Adipose tissue (tissue), 3 donors: ENCODE measurements around the gene OR2AJ1. TPM values are rescaled to one million over a fixed set of nuclear protein-coding genes. Genes with fewer than 3 reads are reported as not detected.
"Not testable (repeated sequence)": the region's sequence is repeated elsewhere in the genome, so short reads cannot be mapped to it uniquely, and the experiment has no call there.

Experiments
- H3K27ac ChIP-seq: one replicate; pipeline ENCODE4 v1.5.1; 2013; ENCODE audit warnings: low read depth, low read length
- WGBS, 3 donors: extraction: QIAGEN DNeasy Blood & Tissue Kit; methylation state at CpG; one replicate each; pipeline ENCODE4 v1.1.7; 2013; 5-methylcytosine and 5-hydroxymethylcytosine counted together
- polyA plus RNA-seq, 3 donors: library from polyadenylated mRNA; stranded (reverse); fragments of 200-250 nt; gene quantifications; one replicate each; pipeline ENCODE4 v1.2.3, GENCODE V29; 2013
- donor health status: healthy with polysubstance abuse.
- donor health status: Bipolar disorder and iron deficiency.
- donor health status: healthy.

Gene OR2AJ1, protein sequence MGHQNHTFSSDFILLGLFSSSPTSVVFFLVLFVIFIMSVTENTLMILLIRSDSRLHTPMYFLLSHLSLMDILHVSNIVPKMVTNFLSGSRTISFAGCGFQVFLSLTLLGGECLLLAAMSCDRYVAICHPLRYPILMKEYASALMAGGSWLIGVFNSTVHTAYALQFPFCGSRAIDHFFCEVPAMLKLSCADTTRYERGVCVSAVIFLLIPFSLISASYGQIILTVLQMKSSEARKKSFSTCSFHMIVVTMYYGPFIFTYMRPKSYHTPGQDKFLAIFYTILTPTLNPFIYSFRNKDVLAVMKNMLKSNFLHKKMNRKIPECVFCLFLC
- polyA plus RNA-seq = not detected

DNA sequence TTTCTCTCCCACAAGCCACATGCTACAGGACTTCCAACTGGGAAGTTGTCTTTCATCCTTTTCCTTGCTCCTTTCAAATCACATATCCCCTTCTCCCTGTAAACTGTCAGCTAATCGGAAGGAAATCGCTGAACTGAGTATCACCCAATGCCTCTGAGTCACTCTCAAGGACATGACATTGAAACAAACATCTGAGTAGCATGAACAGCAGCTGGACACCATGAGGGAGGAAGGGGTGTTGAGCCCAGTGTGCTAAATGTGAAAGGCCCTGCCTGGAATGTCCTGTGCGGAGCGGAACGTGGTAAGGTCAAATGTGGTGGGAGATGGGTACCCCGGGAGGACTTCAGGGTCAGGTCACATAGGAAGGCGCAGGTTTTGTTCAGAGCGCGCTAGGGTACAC is at the start of gene OR2AJ1:
Gene OR2AJ1, plus strand, starts transcription at position 22 of the 400 bp plus-strand sequence. CDS start 8,880 bp downstream, outside the sequence.
- 79 to 91% (median 85%) methylated on average over 9 of the region's 9 CpGs for WGBS, 3 donors
- H3K27ac ChIP-seq = no peak within 1 kb of the TSS

DNA sequence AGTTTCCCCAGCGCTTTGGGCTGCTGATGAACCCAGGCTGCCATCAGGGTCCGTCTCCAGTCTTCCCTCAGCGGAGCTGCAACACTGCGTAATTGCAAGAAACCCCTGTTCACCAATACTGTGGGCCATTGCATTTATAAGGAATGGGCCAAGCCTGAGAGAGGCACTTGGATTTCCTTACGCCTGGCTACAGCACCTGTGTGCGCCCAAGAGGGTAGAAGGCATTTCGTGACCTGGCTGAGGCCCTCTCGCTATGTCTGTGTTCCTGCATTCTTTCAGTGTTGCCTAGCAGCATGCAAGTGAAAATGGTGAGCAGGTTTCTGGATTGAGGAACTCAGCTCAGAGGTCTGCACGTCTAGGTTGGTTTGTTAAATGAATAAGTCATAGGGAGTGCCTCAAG is 41.3 kb upstream of the OR2AJ1 start:
- no peak overlapping the region for H3K27ac ChIP-seq
- 74 to 88% (median 81%) methylated on average over 9 of the region's 9 CpGs for WGBS, 3 donors

DNA sequence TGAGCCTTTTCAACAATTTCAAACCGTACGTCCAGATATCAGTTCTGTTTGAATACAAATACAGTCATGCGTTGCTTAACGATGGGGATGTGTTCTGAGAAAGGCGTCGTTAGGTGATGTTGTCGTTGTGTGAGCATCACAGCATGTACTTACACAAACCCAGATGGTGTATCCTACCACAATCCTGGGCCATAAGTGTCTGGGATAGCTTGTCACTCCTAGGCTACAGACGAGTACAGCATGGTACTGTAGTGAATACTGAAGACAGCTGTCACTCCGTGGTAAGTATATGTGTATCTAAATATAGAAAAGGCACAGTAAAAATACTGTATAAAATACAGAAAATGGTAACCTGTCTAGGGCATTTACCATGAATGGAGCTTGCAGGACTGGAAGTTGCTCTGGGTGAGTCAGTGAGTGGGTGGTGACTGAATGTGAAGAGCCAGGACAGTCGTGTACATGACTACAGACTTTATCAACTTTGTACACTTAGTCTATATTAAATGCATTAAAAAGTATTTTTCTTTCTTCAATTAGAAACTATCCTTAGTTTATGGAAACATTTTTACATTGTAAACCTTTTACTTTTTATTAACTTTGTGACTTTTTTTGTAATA is 39.8 kb upstream of the OR2AJ1 start:
- WGBS, 3 donors = 83 to 89% (median 89%) methylated on average over 10 of the region's 10 CpGs
- no peak overlapping the region for H3K27ac ChIP-seq

DNA sequence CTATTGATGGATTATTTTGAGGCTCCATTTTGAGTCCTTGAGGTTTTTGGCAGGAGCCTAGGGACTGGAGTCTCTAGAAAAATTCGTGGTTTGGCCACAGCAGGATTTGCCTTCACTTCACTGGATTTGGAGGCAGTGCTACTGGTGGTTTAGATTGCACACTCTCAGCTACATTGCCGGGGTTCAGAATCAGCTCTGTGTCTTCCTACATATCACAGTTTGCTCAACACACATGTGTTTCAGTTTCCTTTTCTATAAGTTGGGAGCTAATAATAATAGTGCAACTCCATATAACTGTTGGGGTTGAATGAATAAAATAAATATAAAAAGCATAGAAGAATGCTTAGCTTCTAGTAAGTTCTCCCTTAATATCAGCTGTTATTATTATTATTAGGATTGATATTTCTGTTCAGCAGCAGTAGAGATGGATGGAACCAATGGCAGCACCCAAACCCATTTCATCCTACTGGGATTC is 29.5 kb upstream of the OR2AJ1 start, which contains the start of gene OR2W3:
Gene OR2W3, plus strand, starts transcription at position 425 of the 475 bp plus-strand sequence. Its CDS starts 0 bp downstream, at position 425.
- H3K27ac ChIP-seq = no peak within 1 kb of the TSS
- WGBS, 3 donors = 44% methylated on average over 2 of the region's 2 CpGs

DNA sequence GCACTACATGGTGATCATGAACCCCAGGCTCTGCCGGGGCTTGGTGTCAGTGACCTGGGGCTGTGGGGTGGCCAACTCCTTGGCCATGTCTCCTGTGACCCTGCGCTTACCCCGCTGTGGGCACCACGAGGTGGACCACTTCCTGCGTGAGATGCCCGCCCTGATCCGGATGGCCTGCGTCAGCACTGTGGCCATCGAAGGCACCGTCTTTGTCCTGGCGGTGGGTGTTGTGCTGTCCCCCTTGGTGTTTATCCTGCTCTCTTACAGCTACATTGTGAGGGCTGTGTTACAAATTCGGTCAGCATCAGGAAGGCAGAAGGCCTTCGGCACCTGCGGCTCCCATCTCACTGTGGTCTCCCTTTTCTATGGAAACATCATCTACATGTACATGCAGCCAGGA is 28.7 kb upstream of the OR2AJ1 start:
- 88 to 91% (median 91%) methylated on average over 14 of the region's 14 CpGs for WGBS, 3 donors
- no peak overlapping the region for H3K27ac ChIP-seq

DNA sequence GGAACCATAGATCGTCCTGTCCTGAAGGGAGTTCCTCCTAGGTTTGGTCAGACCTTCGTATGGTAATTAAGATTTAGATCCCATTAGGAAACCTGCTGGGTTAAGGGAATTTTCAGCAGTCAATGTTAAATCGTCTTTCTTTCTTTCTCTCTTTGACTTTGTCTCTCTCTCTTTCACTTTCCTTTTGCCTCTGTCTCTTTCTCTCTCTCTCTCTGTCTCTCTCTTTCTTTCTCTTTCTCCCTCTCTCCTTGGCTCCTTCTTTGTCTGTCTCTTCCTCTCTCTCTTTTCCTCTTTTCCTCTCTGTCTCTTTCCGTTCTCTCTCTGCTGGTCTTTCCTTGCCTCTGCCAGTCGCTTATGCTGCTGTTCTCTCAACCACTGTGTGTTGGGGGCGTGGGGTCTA is 20.6 kb upstream of the OR2AJ1 start:
- no peak overlapping the region for H3K27ac ChIP-seq
- 71 to 87% (median 79%) methylated on average over 6 of the region's 6 CpGs for WGBS, 3 donors

DNA sequence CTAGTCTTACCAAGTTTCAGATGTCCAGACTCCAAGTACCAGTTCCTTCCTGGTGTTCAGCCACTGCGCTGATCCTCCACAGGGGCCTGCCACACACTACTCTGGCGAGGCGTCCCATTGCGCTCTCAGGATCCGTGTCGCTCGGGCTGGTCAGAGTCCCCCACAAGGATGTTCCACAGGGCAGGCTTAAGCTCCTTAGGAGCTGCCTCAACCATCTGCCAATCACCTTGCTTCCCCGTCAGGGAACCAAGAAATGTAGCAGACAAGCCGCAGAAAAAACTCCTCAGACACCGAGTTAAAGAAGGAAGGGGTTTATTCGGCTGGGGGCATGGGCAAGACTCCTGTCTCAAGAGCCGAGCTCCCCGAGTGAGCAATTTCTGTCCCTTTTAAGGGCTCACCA is 19.5 kb upstream of the OR2AJ1 start:
- 82 to 88% (median 83%) methylated on average over 13 of the region's 13 CpGs for WGBS, 3 donors
- H3K27ac ChIP-seq = no peak overlapping the region

DNA sequence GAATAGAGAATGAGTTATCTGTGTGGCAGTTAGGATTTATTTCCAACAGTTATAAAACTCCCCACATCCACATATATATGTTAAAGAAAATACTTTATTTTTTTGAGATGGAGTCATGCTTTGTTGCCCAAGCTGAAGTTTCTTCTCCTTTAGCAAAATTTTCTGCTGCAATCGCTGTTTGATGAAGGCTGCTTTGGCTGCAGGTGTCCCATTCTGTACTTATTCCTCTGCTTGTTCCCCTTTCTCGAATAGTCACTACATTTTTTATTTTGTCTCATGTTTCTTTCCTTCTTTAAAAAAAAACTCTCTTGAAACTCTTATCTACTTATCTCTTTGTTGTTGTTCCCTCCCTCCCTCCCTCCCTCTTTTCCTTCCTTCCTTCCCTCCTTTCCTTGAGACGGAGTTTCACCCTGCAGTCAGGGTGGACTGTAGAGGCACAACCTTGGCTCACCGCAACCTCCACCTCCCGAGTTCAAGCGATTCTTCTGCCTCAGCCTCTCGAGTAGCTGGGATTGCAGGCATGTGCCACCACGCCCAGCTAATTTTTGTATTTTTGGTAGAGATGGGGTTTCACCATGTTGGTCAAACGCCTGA is 18.7 kb upstream of the OR2AJ1 start:
- H3K27ac ChIP-seq = no peak overlapping the region
- WGBS, 3 donors = 39 to 71% (median 44%) methylated on average over 9 of the region's 9 CpGs

DNA sequence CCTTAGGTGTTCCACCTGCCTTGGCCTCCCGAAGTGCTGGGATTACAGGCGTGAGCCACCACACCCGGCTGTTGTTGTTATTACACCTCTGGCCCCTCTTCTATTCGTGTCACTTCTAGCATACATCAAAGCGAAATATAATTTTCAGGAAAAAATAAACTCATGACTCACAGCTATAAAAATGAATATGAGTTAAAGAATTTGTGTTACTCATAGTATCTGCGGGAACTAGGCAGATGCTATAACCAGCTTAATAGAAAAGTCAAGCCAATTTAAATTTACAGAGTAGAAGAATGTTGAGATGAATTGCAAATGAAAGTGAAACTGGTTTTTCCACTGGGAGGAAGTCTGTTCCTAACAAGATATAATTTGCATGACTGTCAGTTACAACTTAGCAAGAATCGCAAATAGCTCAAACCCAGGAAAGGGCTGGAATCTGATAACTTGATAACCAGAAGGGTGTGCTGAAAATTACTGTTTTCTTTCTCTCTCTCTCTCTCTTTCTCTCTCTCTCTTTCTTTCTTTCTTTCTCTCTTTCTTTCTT is 18.1 kb upstream of the OR2AJ1 start:
- H3K27ac ChIP-seq = no peak overlapping the region
- 21 to 49% (median 23%) methylated on average over 7 of the region's 7 CpGs for WGBS, 3 donors

DNA sequence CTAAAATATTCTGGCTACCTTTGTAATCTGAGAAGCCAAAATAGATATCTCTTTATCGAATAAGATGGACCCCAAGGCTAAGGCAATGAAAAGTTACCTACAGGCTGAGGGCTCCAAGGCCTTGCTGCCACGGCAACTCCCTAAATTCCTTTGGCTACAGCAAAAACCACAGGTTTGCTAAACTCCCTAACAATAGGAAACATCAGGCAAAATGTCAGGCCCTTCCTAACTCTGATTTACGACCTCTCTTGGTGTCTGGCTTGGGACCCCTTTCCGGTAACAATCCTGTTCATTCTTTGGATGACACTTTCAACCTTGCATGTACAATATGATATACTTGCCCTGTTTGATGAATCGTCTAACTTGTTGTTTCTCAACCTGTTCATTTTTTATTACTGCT is 15.9 kb upstream of the OR2AJ1 start:
- WGBS, 3 donors = 56 to 66% (median 62%) methylated on average over 5 of the region's 5 CpGs
- no peak overlapping the region for H3K27ac ChIP-seq

DNA sequence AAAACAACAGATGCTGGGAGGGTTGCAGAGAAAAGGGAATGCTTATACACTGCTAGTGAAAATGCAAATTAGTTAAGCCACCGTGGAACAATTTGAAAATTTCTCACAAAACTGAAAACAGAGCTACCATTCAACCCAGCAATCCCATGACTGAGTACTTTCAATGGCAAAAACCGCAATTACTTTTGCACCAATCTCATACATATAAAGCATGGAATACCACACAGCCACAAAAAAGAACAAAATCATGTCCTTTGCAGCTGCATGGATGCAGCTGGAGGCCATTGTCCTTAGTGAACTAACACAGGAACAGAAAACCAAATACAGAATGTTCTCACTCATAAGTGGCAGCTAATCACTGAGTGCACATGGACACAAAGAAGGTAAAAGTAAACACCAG is 10.9 kb upstream of the OR2AJ1 start:
- H3K27ac ChIP-seq = no peak overlapping the region
- WGBS, 3 donors = 69 to 81% (median 77%) methylated on average over 2 of the region's 2 CpGs

DNA sequence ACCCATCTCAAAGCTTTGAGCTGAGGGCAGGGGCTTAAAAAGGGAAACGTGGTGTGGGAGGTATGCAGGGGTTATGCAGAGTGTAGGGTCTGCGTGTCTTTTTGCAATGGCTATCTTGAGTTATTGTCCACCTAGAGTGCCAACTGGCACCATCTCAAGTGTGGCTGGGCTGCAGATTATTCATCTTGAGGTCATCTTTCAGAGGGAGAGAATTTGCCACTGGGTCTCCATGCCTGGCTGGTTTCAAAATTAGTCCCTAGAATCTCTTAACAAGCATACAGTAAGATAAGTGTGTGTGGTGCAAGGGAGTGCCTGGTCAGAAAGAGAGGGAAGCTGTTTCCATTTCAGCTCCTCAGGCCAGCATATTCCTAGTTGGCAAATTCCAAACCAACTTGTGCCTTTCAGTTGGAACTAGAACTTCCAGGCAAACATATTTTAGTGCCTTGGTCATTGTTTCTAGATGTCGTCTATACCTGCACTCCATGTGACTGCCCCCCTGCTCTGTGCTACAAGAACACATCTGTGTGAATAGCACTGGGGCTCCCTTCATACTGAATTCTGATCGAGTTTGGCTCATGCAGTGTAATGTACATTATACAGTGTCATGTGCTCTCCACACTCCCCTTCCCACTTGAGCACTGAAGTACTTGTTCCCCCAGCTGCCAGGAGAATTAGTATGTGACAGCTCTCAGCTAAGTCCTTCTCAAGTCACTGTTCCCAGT is 9.6 kb upstream of the OR2AJ1 start:
- H3K27ac ChIP-seq = no peak overlapping the region
- 48 to 53% (median 52%) methylated on average over 4 of the region's 4 CpGs for WGBS, 3 donors

DNA sequence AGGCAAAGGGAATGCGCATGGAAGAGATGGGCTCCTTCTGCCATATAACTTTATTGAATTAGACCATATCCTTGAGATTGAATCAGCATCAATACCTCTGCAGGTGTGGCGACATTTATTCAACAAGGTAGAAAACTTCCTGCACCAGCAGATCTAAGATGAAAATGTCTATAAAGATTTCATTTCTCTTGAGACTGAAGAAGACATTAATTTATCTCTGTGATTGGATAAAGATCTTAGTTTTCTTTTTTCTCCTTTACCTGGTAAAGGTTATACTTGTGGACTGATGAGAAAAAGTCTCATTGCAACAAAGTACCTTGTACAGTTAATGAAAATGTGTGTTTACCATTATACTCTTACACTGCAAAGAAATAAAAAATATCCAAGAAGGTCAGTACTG is 4.7 kb upstream of the OR2AJ1 start, which contains the start of gene OR2T8:
Gene OR2T8, plus strand, starts transcription at position 301 of the 400 bp plus-strand sequence. CDS start 766 bp downstream, outside the sequence.
- WGBS, 3 donors = 73 to 94% (median 80%) methylated on average over 2 of the region's 2 CpGs
- H3K27ac ChIP-seq = no peak within 1 kb of the TSS

DNA sequence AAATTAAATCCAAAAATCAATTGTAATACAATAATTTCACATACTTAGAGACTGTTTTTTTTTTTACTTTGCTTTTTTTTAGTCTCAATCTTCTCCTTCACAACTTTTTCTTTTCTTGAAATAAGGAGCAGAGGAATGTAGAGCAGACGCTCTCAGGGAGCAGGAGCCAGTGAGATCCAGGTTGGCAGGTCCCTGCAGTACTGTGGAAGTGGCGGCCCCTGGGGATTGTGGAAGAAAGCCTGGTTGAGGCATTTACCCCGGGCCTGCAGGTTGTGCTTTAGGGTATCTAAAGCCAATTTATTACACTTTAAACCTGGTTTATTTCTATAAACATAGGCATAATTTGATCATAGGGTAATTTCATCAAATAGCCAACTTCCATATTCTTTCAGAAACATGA is 748 bp upstream of the OR2AJ1 start:
- no peak overlapping the region for H3K27ac ChIP-seq
- WGBS, 3 donors = 51 to 77% (median 65%) methylated on average over 3 of the region's 3 CpGs

DNA sequence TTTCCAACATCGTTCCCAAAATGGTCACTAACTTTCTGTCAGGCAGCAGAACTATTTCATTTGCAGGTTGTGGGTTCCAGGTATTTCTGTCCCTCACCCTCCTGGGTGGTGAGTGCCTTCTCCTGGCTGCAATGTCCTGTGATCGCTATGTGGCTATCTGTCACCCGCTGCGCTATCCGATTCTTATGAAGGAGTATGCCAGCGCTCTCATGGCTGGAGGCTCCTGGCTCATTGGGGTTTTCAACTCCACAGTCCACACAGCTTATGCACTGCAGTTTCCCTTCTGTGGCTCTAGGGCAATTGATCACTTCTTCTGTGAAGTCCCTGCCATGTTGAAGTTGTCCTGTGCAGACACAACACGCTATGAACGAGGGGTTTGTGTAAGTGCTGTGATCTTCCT is 9.3 kb downstream of the OR2AJ1 start:
- WGBS, 3 donors = 92 to 96% (median 94%) methylated on average over 8 of the region's 8 CpGs
- no peak overlapping the region for H3K27ac ChIP-seq

DNA sequence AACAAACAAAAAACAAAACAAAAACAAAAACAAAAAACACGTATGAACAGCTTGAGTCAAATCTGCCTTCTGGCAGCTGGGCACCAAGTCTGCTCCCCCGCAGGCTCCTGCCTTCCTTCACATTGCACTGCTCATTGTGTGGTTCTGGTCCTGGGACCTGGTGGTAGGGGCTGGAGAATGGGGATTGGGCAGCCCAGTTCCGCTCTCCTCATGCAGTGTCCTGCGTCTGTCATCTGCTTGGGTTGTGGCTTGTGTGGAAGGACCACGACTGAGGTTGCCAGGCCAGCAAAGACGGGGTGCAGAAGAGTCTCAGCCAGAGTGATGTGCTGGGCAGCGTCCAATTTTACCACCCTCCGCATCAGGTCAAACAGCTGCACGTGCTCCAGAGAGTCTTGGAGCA is 11.1 kb downstream of the OR2AJ1 start:
- 88 to 94% (median 92%) methylated on average over 9 of the region's 9 CpGs for WGBS, 3 donors
- H3K27ac ChIP-seq = no peak overlapping the region

DNA sequence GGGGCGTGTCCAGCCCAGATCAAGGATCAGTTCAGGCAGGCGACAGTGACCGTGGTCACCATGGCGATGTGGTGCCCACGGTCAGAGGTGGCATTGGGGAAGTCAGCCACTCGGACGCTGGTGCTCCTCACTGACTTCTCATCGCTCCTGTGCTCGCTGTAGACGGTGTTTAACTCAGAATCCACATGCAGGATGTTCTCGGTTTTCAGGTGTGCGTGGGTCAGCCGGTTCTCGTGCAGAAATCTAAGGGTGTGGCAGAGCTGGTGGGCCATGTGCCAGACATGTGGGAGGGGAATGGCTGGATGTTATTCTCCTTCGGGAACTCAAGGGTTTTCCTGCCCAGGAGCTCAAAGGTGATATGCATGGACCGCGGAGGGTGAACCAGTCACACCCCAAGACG is 11.7 kb downstream of the OR2AJ1 start:
- WGBS, 3 donors = 91 to 96% (median 93%) methylated on average over 18 of the region's 18 CpGs
- no peak overlapping the region for H3K27ac ChIP-seq

DNA sequence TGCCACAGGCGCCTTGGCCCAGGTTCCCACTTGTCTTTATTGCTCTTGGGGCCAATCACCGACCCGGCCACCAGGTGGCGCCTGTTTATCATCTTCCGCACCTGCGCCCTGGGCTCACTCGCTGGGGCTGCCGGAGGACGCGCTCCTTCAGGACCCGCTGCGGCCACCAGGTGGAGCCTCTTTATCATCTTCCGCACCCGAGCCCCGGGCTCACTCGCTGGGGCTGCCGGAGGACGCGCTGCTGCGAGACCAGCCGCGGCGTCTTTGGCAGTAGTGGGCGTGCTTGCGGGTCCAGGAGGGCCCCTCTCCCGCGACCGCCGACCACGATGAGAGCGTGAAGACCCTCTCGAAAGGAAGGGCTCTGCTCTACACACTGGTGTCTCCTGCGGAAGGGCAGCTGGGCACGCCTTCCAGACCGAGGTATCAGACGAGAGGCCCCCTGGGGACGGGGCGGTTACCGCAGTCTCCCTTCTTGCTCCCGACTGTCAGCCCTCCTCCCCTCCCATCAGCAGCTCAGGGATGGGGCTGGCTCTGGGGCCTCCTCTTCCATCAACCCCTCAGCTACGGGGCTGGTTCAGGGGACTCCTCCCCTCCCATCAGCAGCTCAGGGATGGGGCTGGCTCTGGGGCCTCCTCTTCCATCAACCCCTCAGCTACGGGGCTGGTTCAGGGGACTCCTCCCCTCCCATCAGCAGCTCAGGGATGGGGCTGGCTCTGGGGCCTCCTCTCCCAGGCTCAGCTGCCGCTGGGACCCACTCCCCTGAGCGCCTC is 12.5 kb downstream of the OR2AJ1 start:
- 4 to 25% (median 24%) methylated on average over 43 to 44 of the region's 44 CpGs for WGBS, 3 donors
- not testable (repeated sequence) for H3K27ac ChIP-seq
